ENCODE measurements around the gene B2M.

B2M gene

GRCh38 chr15:44765036-44765435, 53.7 kb downstream of the B2M start:
- in situ Hi-C loops (cut with MboI; ENCODE audit: low sequenced_read_pairs): no loop called here
